Lower leg skin (tissue), 3 donors: ENCODE measurements around the gene PSORS1C2.

Experiments
- POLR2A ChIP-seq, 2 donors: fragments of 450-650 bp; IDR thresholded peaks; one replicate each; pipeline ENCODE4 v1.6.1; 2016 to 2017; ENCODE audit warnings: antibody characterized with exemption in 2 of 2, mild to moderate bottlenecking in 1 of 2, moderate library complexity in 1 of 2
- TF ChIP-seq, protein P1 (sequence below), 3 donors: fragments of 450-650 bp; IDR thresholded peaks; one replicate each; pipeline ENCODE4 v1.5.1; 2016; ENCODE audit warnings: antibody characterized with exemption in 3 of 3, mild to moderate bottlenecking in 3 of 3, moderate library complexity in 2 of 3

DNA sequence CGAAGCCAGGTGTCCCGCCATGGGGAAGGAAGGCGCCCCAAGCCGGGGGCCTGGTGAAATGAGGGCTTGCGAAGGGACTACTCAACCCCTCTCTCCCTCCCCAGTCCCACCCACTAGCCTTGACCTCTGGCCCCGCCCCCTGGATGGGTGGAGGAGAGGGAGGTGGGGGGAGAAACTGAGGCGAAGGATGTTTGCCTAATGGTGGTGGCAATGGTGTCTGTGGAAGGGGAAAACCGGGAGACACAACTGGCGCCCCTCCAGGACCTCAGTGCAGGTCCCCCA, 31.7 kb upstream of the PSORS1C2 start, which contains the start of gene POU5F1:
- TF ChIP-seq, protein P1, sequence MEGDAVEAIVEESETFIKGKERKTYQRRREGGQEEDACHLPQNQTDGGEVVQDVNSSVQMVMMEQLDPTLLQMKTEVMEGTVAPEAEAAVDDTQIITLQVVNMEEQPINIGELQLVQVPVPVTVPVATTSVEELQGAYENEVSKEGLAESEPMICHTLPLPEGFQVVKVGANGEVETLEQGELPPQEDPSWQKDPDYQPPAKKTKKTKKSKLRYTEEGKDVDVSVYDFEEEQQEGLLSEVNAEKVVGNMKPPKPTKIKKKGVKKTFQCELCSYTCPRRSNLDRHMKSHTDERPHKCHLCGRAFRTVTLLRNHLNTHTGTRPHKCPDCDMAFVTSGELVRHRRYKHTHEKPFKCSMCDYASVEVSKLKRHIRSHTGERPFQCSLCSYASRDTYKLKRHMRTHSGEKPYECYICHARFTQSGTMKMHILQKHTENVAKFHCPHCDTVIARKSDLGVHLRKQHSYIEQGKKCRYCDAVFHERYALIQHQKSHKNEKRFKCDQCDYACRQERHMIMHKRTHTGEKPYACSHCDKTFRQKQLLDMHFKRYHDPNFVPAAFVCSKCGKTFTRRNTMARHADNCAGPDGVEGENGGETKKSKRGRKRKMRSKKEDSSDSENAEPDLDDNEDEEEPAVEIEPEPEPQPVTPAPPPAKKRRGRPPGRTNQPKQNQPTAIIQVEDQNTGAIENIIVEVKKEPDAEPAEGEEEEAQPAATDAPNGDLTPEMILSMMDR (IDR thresholded peaks at IDR 0.05): no peak
- TF ChIP-seq POLR2A (IDR thresholded peaks at IDR 0.05): no peak
